ENCODE measurements around the gene PANK2.
"Not testable (repeated sequence)": the region's sequence is repeated elsewhere in the genome, so short reads cannot be mapped to it uniquely, and the experiment has no call there.

The PANK2 gene

GRCh38 chr20:3925899-3926638 is 36.9 kb downstream of the PANK2 start:
- DNase-seq (ENCODE audit: low read depth in 1 of 2, low spot score in 1 of 2) = no peak

- no peak for DNase-seq (ENCODE audit: low read depth in 1 of 2, low spot score in 1 of 2)
Measured at GRCh38 chr20:3927486-3928291, 38.5 kb downstream of the PANK2 start.

GRCh38 chr20:3929713-3930060 is 40.5 kb downstream of the PANK2 start:
- no peak for DNase-seq (ENCODE audit: low read depth in 1 of 2, low spot score in 1 of 2)

GRCh38 chr20:3930265-3931206 is 41.3 kb downstream of the PANK2 start:
- DNase-seq (ENCODE audit: low read depth in 1 of 2, low spot score in 1 of 2) = no peak

- no peak for DNase-seq (ENCODE audit: low read depth in 1 of 2, low spot score in 1 of 2)
Measured at GRCh38 chr20:3931664-3932063, 42.5 kb downstream of the PANK2 start.

- no peak for DNase-seq (ENCODE audit: low read depth in 1 of 2, low spot score in 1 of 2)
Measured at GRCh38 chr20:3932277-3932676, 43.1 kb downstream of the PANK2 start.

GRCh38 chr20:3932681-3933080 is 43.5 kb downstream of the PANK2 start:
- no peak for DNase-seq (ENCODE audit: low read depth in 1 of 2, low spot score in 1 of 2)

GRCh38 chr20:3933218-3933617 is 44.0 kb downstream of the PANK2 start:
- no peak for DNase-seq (ENCODE audit: low read depth in 1 of 2, low spot score in 1 of 2)

GRCh38 chr20:3934624-3935023 is 45.4 kb downstream of the PANK2 start:
- DNase-seq (ENCODE audit: low read depth in 1 of 2, low spot score in 1 of 2) = no peak

GRCh38 chr20:3935295-3935955 is 46.2 kb downstream of the PANK2 start:
- DNase-seq (ENCODE audit: low read depth in 1 of 2, low spot score in 1 of 2) = no peak

- no peak for DNase-seq (ENCODE audit: low read depth in 1 of 2, low spot score in 1 of 2)
Measured at GRCh38 chr20:3935956-3936340, 46.8 kb downstream of the PANK2 start.

GRCh38 chr20:3937618-3938017 is 48.4 kb downstream of the PANK2 start:
- no peak for DNase-seq (ENCODE audit: low read depth in 1 of 2, low spot score in 1 of 2)

- no peak for DNase-seq (ENCODE audit: low read depth in 1 of 2, low spot score in 1 of 2)
Measured at GRCh38 chr20:3940905-3941304, 51.7 kb downstream of the PANK2 start.

GRCh38 chr20:3946666-3947065 is 57.5 kb downstream of the PANK2 start:
- DNase-seq (ENCODE audit: low read depth in 1 of 2, low spot score in 1 of 2) = not testable (repeated sequence)

- DNase-seq (ENCODE audit: low read depth in 1 of 2, low spot score in 1 of 2) = no peak
Measured at GRCh38 chr20:3964719-3965118, 75.5 kb downstream of the PANK2 start.

GRCh38 chr20:3966571-3966970 is 77.4 kb downstream of the PANK2 start:
- DNase-seq (ENCODE audit: low read depth in 1 of 2, low spot score in 1 of 2) = no peak

- DNase-seq (ENCODE audit: low read depth in 1 of 2, low spot score in 1 of 2) = no peak
Measured at GRCh38 chr20:3970016-3970415, 80.8 kb downstream of the PANK2 start.

GRCh38 chr20:3971145-3971544 is 82.0 kb downstream of the PANK2 start:
- no peak for DNase-seq (ENCODE audit: low read depth in 1 of 2, low spot score in 1 of 2)

GRCh38 chr20:3972161-3972560 is 83.0 kb downstream of the PANK2 start:
- DNase-seq (ENCODE audit: low read depth in 1 of 2, low spot score in 1 of 2) = no peak

GRCh38 chr20:3972631-3973030 is 83.4 kb downstream of the PANK2 start:
- not testable (repeated sequence) for DNase-seq (ENCODE audit: low read depth in 1 of 2, low spot score in 1 of 2)

- DNase-seq (ENCODE audit: low read depth in 1 of 2, low spot score in 1 of 2) = no peak
Measured at GRCh38 chr20:3973705-3974104, 84.5 kb downstream of the PANK2 start.
